Left lung (tissue), 10 donors: ENCODE results near the gene SOHLH1. TPM values are rescaled to one million over a fixed set of nuclear protein-coding genes. Genes with fewer than 3 reads are reported as not detected.

Experiments
- ATAC-seq: fragments of 200-7000 bp; cut with Tn5 transposase; one replicate; pipeline ENCODE4 v1.9.1; 2020; ENCODE audit warnings: moderate library complexity
- DNase-seq, 4 donors: peaks; one replicate each; pipeline ENCODE4 v3.0.0-alpha.2; 2013 to 2020
- H3K27ac ChIP-seq, 2 donors: fragments of 200-600 bp; sonication (generic) in 1 of 2; one replicate each; pipeline versions ENCODE4 v1.5.0 to v1.8.0; 2020 to 2021
- H3K27me3 ChIP-seq, 2 donors: fragments of 200-600 bp; sonication (generic) in 1 of 2; one replicate each; pipeline versions ENCODE4 v1.5.0 to v1.8.0; 2020 to 2021
- H3K36me3 ChIP-seq, 2 donors: fragments of 200-600 bp; sonication (generic) in 1 of 2; one replicate each; pipeline versions ENCODE4 v1.5.0 to v1.8.0; 2020 to 2021
- H3K4me1 ChIP-seq, 2 donors: fragments of 200-600 bp; one replicate each; pipeline ENCODE4 v1.8.0; 2021
- H3K4me3 ChIP-seq, 2 donors: fragments of 200-600 bp; sonication (generic) in 1 of 2; one replicate each; pipeline versions ENCODE4 v1.5.0 to v1.8.0; 2020 to 2021; ENCODE audit warnings: mild to moderate bottlenecking in 1 of 2
- H3K9me3 ChIP-seq, 2 donors: fragments of 200-600 bp; sonication (generic) in 1 of 2; one replicate each; pipeline versions ENCODE4 v1.5.0 to v1.8.0; 2020 to 2021
- intact Hi-C, 2 donors: fragments of 100-400 bp; cut with DNase I; formaldehyde crosslinking; loops; one replicate each; pipeline versions ENCODE4 v1.11.2 to v1.14.2; 2022
- polyA plus RNA-seq, 6 donors: library from polyadenylated mRNA; unstranded; fragments of 120-200 nt; gene quantifications; one replicate each; pipeline ENCODE4 v1.2.1, GENCODE V29; 2013; ENCODE audit not compliant: insufficient read length in 6 of 6
- total RNA-seq, 2 donors: library from RNA; stranded (reverse); fragmentation: NEBNext Ultra II Directional; extraction: Animal tissue kit (Norgen Biotek cat#: 25700); gene quantifications; one replicate each; pipeline ENCODE4 v1.2.1, GENCODE V29; 2021
- TF ChIP-seq, protein P1 (sequence below), 2 donors: fragments of 200-600 bp; sonication (generic) in 1 of 2; IDR thresholded peaks; one replicate each; pipeline versions ENCODE4 v1.5.0 to v1.8.0; 2021; ENCODE audit warnings: antibody characterized with exemption in 2 of 2
- donor health status: DM: no; HTN: yes; CAD: no.
- donor health status: DM: no; HTN: no; CAD: no.

Gene SOHLH1
- total and polyA plus RNA-seq, 8 donors, result not detected

DNA sequence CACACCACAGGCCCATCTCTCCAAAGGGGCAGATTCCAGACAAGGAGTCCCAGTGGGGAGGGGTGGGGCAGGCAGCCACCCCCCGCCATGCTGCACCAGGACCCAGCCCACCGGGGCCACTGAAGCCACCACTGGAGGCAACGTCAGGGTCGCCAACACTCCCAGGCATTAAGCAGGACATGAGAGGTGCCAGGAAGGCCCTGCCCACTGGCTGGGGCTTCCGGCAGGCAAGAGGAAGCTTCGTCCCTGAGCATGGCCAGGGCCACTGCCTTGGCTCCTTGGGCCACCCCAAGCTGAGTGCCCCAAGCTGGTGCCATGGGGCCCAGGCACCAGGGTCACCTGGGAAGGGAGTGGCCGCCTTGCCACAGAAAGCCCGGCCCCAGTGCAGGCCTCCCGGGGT is 20.2 kb upstream of the SOHLH1 start:
- Histone ChIP-seq H3K9me3 (no peaks in the 10 kb centered on the region), H3K4me1 (no peaks in the 10 kb centered on the region), H3K27ac (no peak overlapping the region), H3K4me3 (no peak overlapping the region), H3K27me3 (peaks cover 16 to 99% of the 10 kb centered on the region in 2 donors), H3K36me3 (no peaks in the 10 kb centered on the region)
- intact Hi-C loops, result no loop called here
- DNase-seq (no peak), ATAC-seq (no peak)
- TF ChIP-seq, protein P1, sequence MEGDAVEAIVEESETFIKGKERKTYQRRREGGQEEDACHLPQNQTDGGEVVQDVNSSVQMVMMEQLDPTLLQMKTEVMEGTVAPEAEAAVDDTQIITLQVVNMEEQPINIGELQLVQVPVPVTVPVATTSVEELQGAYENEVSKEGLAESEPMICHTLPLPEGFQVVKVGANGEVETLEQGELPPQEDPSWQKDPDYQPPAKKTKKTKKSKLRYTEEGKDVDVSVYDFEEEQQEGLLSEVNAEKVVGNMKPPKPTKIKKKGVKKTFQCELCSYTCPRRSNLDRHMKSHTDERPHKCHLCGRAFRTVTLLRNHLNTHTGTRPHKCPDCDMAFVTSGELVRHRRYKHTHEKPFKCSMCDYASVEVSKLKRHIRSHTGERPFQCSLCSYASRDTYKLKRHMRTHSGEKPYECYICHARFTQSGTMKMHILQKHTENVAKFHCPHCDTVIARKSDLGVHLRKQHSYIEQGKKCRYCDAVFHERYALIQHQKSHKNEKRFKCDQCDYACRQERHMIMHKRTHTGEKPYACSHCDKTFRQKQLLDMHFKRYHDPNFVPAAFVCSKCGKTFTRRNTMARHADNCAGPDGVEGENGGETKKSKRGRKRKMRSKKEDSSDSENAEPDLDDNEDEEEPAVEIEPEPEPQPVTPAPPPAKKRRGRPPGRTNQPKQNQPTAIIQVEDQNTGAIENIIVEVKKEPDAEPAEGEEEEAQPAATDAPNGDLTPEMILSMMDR (IDR thresholded peaks at IDR 0.05), result no peak

DNA sequence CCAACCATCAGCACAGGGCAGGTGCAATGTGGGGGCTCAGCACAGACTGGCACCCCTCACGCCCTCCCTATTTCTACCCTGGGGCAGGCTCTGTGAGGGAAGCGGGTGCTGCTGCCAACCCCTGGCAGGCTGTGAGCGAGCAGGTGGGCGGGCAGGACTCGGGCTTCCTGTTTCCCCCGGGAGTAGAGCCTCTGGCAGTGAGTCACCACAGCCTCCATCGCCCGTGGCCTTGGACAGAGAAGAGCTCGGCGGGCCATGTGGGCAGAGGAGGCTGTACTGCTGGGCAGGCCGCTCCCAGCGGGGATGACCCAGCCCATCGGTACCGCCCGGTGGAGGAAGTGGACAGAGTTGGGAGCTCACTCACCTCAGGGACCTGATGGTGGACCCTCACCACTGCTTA is 19.3 kb upstream of the SOHLH1 start:
- intact Hi-C loops, result no loop called here

DNA sequence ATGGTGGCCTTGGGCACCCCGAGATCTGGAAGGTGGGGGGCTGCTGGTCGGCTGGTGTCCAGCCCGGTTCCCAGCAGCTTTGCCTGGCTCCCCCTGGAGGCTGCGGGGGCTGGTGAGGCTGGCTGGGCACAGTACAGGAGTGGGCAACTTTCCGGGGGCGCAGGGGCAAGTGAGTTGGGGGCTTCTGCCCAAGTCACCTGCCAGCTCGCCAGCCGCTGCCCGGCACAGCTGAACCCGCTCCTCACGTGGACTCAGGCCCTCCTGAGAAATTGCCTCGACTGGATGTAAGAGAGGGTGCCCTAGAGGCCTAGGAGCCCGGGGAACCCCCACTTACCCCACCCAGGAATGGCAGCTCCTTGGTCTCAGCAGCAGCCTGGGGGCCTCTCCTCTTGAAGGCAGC is 18.1 kb upstream of the SOHLH1 start:
- Histone ChIP-seq H3K36me3 (no peaks in the 10 kb centered on the region), H3K4me1 (no peaks in the 10 kb centered on the region), H3K27ac (no peak overlapping the region), H3K9me3 (no peaks in the 10 kb centered on the region), H3K27me3 (peaks cover 16 to 99% of the 10 kb centered on the region in 2 donors), H3K4me3 (no peak overlapping the region)
- TF ChIP-seq, protein P1 (IDR thresholded peaks at IDR 0.05), result no peak
- DNase-seq, result no peak
- intact Hi-C loops, result no loop called here
- ATAC-seq, result no peak

More for the DNA sequence above, 19.3 kb upstream of the SOHLH1 start:
- no peaks in the 10 kb centered on the region for H3K4me1 ChIP-seq
- no peak for ATAC-seq
- no peak overlapping the region for H3K27ac ChIP-seq
- peaks cover 16 to 98% of the 10 kb centered on the region in 2 donors for H3K27me3 ChIP-seq
- no peak for DNase-seq
- no peaks in the 10 kb centered on the region for H3K36me3 ChIP-seq
- no peaks in the 10 kb centered on the region for H3K9me3 ChIP-seq
- no peak overlapping the region for H3K4me3 ChIP-seq
- TF ChIP-seq, protein P1 (IDR thresholded peaks at IDR 0.05), result no peak

DNA sequence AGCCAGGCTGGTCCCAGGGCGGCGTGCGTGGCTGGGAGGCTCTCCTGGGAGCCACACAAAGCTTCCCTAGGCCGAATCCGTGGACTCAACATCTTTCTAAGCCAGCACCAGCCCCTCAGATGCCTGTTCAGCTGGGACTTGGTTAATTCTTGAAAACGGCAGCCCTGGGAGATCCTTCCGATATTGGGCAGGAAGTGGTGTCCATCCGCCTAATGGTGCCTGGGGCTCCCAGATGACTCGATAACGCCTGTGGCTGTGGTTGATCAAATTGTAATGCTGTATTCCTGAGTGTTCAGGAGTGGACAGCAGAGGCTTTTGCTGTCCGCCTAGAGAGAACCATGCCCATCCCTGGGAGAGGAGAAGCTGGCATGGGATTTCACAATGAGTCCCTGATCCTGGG is 16.8 kb upstream of the SOHLH1 start:
- Histone ChIP-seq H3K36me3 (no peaks in the 10 kb centered on the region), H3K4me3 (no peak overlapping the region), H3K4me1 (no peaks in the 10 kb centered on the region), H3K27me3 (peaks cover 16 to 99% of the 10 kb centered on the region in 2 donors), H3K9me3 (no peaks in the 10 kb centered on the region), H3K27ac (no peak overlapping the region)
- no peak for ATAC-seq
- DNase-seq, result no peak
- intact Hi-C loops, result no loop called here
- TF ChIP-seq, protein P1 (IDR thresholded peaks at IDR 0.05), result no peak

DNA sequence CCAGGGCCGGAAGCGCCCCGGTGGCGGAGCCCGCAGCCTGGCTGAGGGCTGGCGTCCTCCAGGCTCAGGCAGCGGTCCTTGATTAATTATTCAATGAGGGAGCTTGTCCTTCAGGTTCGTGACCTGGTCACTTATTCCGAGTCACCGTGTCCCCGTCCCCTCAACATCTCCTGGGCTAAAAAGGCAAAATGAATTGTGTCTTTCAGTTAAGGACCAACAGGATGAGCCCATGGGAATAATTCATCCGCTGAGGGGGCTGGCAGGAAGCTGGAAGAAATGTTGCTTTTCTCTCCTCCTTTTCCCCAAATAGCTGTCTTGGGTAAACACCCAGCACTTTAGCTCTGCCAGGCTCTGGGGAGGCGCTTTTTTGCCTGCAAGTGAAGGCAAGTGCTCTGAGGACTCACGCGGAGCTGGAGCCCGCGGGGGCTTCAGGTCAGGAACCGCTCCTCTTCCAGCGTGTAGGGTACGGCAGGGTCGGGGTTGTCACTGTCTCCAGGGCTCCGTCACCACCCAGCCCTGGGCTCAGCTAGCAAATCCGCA is 15.8 kb upstream of the SOHLH1 start:
- TF ChIP-seq, protein P1 (IDR thresholded peaks at IDR 0.05), result no peak
- no peaks in the 10 kb centered on the region for H3K36me3 ChIP-seq
- H3K9me3 ChIP-seq, result no peaks in the 10 kb centered on the region
- intact Hi-C loops, result no loop called here
- no peak overlapping the region for H3K27ac ChIP-seq
- peaks cover 16 to 94% of the 10 kb centered on the region in 2 donors for H3K27me3 ChIP-seq
- no peaks in the 10 kb centered on the region for H3K4me1 ChIP-seq
- no peak for ATAC-seq
- no peak overlapping the region for H3K4me3 ChIP-seq
- no peak for DNase-seq
